HG02759 (cell line): ENCODE data around the gene CLRN3.

ENCODE experiments used
- ATAC-seq: cut with Tn5 transposase; IDR thresholded peaks from one replicate; pipeline ENCODE4 v1.9.1; 2021; ENCODE audit warnings: mild to moderate bottlenecking, moderate library complexity; ENCODE audit not compliant: unreplicated experiment

CLRN3 gene

DNA sequence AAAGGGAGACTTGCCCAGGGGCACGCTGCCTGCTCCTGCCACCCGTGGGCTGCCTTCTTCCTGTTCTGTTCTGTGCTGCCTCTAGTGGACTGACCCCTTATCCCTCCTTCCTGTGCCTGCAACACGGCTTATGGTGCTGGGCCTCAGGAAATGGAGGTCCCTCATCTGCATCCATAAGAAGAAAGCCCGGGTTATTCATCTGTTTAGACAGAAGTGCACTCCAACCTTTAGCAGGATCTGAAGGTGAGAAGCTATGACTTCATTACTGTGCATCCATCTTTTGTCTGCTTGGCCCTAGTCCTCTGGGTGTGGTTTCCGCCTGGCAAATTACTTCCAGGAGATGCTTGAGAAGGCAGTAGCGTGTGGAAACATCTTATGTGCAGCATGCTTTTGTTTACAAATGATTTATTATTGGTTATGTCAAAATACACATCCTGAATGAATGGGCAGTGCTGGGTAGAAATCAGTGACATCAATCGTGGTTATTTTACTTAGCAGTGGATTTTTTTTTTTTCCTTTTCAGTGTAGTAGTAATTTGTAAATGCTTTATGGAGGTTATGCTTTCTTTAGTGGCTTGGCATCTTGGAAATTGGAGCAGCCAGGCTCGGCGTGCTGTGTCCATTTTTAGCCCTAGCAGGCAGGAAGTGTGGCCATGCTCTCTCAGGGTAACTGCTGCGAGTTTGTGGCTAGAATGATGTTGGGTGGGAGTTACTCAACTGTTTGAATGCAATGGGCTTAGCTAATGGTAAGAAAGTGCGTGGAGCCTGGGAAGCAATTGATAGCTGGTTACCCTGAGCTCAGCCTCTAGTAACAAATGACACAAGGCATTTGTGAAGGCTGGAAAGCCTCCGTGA, 26.9 kb upstream of the CLRN3 start:
- peak; percentile 52 for ATAC-seq

DNA sequence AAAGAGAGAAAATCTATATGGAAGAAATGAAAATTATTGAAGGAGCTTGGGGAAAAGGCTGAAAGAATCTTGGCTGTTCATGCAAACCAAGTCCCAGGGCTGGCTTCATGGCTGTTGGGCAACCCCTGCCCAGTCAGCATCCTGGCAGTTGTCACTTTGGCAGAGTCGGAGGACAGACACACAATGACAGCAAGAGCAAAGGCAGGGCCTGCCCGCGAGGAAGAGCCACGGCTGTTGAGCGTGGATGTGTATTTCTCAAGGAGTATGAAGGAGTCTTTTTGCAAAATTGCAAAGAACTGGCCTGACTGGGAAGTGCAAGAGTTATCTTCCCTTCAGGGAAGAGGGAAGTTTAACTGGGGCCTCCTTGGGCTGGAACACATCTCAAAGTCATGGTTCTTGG, 25.8 kb upstream of the CLRN3 start:
- no peak for ATAC-seq

- ATAC-seq, result no peak
These were observed 24.1 kb upstream of the CLRN3 start for GRCh38 chr10:127916826-127917225.

GRCh38 chr10:127915324-127915723, 22.6 kb upstream of the CLRN3 start:
- no peak for ATAC-seq

DNA sequence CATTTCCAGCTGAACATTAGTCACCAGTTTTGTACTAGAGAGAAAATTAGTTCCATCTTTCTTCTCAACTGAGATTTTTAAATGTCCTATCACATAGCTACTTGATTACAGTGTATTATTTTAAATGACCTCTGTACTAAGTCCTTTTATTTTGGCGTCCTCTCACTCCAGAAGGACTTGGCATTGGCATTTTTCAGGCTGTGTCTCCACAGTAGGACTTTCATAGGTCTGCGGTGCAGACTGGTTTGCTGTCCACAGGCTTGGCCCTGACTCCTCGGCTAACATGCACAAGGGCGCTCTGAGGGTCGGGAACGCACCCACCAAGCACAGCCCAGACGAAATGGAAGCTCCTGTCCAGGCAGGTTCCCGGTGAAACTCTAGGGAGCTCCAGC, 20.6 kb upstream of the CLRN3 start:
- ATAC-seq, result no peak

DNA sequence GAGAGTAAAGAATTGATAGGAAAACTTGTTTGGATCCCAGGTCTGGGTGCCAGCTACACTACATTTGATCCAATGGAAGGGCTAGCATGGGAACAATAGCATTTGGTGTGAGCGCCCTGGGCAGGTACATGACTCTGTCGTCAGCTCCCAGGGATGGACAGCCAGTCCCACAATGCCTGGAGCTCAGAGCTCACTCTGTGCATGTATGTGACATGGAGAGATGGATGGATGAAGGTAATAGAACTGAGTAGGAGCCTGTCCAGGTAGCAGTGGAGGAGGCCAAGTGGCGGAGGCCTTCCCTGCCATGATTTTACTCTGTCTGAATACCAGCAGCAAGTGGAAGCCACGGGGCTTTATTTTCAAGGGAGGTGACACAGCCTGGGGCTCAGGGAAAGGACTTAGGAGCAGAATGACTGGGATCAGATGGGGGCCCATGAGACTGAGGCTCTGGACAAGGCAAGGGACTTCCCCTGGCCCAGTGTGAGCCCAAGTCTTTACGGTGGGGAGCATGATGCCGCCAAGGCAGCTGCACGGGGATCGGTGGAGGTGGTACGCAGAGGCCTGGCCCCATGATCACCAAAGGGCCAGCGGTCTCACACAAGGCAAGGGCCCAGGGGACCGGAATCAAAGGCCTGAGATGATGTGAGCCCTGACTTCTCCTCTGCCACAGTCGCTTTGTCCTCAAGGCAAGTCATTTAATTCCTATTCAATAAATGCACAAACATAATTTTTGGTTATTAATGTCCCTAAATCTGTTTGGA, 20.0 kb upstream of the CLRN3 start:
- ATAC-seq, result no peak

DNA sequence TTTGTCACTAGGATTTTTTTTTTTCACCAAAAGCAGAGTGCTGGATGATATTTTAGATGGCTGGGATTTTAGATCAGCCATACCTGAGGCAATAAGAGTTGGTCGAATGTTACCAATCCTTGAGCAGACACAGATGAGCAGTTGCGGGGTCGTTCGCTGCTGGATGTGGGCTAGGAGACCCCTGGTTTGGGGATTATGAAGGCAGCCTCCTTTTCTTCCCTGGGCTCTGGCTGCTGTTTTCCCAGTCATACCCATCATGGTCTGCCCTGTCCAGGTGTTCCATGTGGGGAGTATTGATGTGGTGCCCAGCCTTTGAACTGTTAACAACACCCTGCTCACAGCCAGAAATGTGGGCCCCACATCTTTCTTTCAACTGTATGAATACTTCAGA, 19.1 kb upstream of the CLRN3 start:
- no peak for ATAC-seq

DNA sequence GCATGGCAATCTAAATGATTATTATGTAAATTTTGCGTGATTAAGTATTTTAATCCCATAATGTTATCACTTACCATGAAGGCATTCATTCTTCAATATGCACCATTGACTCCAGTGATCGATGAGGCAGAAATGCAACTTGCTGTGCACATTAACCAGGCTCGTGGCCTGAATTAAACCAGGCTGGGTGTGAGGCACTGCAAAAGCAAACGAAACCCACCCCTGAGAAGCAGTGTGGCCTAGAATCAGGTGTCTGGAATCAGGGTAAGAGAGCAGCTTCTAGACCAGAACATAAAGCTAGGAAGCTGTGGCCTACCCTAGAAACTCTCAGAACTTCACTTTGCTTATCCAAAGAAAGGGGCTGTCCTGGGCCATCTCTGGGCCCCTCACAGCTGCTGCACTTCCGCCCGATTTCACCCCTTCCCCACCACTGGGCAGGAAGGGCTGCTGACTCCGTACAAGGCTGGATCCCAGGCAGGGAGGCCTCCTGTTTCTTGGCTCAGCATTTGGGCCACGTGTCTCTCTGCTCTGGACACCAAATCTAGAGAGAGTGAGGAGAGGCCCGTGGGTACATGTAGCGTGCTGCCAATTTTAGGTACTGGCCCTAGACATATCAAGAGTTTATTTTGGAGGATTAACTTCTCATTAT, 18.6 kb upstream of the CLRN3 start:
- no peak for ATAC-seq

DNA sequence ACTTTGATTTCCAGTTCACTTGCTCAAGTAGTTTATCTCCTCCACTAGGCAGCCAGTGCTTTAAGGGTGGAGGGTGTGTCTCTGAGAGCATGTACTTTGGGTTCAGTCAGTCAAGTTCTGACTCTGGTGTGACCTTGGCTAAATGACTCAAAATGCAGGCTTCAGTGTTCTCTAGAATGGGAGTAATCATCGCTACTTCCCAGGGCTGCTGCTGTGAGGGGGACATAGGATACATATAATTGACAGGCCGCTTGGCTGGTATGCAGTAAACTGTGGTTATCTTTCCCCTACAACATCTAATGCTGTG, 17.7 kb upstream of the CLRN3 start:
- ATAC-seq, result no peak

DNA sequence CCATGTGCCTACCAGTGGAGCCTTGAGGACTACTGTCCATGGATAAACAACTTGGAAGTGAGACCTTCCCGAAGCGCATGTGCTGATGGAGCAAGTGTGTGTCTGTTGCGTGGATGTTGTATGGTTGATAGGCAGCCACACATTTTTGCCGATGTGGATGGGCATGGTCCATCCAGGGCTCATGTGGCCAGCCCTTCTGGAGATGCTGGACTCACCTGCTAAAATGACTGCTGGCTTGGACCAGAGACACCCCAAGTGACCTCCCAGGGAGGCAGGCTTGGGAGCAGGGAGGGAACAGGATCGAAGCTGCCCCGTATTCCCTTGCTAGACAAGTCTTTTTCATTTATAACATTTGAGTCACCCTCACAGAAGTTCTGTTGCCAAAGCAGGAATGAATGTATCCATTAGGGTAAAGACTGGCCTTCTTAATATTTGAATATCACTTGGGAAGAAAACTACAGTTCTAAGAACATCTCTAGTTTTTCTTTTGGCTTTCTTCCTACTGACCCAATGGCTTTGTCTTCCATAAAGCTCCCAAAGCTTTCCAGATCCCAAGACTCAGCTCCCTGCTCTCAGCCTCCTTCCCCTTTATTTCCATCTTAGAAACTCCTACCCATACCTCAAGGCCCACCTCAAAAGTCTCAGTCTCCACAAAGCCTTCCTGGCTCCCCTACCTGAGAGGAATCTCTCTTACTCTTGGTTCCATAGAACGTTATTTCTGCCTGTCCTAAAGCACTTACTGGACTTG, 17.1 kb upstream of the CLRN3 start:
- no peak for ATAC-seq

GRCh38 chr10:127908959-127909267, 16.2 kb upstream of the CLRN3 start:
- ATAC-seq, result no peak

DNA sequence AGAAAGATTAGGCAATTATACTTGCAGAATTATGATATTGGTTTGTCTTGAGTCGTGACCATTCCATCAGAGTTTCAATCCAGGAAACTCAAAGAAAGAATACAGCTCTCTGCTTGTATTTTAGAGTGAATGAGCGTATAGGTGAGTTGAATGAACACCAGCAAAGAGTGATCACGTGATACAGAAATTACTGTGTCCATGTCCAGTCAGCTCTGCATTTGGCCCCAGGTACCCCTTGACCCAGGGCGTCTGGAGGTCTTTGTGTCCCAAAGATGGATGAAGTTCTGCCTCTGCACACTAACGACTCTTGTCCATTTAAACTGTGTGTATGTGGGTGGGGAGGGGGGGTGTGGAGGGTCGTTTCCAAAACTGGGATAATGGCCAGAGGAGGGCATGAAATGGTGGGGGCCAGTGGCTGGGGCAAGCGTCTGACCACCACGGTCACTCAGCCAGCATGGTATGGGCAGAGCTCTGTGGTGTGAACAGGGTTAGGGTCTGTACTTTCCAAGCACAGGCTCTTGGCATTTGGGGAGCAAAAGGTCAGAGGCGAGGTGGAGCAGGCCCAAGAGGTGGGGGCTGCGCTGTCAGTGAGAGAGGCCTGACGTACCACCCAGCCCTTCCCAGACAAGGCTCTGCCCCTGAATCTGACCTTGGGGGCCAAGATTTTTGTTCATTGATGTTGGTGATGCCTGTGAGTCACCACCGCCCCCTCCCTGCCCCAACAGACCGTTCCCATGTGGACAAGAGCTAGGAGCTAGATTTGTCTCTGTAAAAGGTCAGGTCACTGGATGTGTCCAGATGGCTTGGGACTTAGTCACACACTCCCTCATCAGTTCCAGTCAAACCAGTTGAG, 15.6 kb upstream of the CLRN3 start:
- ATAC-seq, result no peak

DNA sequence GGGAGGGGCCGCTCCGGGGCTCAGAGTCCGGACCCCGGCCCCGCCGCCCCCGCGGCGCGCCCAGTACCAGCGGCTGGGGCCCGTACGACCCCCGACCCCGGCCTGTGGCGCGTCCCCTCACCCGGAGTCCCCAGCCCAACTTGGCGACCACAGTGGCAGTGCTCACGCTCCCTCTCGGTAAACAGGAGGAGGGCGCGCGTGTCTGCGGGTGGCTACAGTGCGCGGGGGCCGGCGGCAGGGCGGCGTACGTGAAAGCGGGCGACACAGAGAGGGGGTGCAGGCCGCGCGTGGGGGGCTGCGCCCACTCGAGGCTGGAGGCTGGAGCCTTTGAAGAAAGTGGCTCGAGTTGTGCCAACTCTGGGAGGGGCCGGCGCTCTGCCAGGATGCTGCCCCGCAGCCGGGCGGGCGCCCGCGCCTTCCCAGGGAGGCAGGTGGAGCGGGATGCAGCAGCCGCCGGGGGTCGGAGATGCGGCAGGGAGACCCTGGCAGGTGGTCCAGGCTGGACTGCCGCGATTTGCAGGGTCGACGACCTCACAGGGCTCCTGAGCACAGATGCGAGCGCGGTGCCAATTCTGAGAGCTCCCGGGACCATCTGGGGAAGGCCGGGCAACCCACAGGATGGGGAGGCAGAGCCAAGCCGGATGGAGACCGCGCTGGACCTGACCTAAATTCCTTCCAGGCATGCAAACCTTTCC, 14.8 kb upstream of the CLRN3 start:
- no peak for ATAC-seq

- ATAC-seq, result peak; percentile 98
These were observed 14.0 kb upstream of the CLRN3 start, which contains the start of gene PTPRE for GRCh38 chr10:127906548-127907377. Gene PTPRE (plus strand): TSS chr10:127907103. CDS start chr10:128040882, 133,779 bp downstream.

- ATAC-seq, result no peak
These were observed 13.1 kb upstream of the CLRN3 start for GRCh38 chr10:127905848-127906261.

DNA sequence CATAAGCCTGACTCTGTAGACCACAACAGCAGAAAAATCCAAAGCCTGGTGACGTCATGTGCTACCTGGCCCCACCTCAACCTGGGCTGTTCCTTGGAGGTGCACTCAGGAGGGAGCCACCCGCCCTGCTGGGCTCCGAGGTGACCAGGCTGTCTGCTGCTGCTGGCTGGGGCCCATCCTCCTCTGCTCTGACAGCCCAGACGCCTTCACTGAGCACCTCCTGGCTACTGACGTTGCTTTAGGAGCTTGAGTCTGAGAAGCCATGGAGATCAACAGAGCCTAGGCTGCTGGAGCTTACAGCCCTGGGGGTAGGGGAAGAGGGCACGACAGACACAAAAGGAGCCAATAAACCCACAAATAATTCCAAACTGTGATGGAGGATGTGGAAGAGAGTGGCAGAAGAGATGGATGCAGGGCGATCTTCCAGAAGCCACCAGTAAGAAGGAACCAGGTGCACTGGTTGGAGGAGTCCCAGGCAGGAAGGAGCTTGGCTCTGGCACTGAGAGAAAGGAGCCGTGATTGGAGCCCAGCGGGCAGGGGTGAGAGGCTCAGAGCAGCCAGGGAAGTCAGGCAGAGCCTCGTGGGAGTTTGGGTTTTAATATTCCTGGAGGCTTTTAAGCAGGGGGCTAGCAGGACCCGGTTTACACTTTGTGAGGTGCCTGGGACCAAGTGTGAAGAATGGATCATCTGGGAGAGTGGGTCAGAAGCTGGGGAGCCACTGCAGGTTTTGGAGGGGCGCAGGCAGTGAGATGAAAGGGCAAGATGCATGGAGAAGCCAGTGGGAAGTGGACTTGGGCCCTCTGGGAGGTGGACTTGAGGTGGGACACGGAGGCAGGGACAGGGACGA, 12.5 kb upstream of the CLRN3 start:
- ATAC-seq, result no peak

DNA sequence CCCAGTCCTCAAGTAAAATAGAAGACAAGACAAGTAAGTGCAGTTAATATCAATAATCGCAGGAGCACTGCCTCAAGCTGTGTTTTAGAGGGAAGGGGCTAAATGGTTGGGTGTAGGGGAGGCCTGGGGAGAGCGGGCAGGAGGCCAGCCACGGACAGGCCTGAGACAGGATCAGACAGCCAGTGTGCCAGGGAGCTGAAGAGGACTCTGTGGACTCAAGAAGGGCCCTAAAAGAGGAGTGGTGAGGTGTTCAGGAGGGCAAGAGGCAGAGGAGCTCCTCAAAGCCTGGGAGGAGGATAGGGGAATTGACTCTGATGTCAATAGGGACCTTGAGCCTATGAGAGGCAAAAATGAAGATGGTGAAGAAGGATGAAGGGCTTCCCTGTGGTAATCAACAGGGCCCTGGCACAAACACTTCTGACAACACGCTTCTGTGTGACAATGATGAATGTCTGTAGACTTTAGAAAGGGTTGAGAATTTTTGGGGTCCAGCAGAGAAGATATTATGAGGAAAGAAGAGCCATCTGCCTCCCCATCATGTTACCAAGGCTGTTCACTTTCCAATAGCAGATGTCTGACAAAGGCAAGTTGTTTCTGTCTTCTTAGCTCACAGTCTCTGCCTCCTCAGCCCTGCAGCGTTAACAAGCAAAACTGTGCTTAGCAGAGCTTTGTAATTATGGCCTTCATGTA, 11.7 kb upstream of the CLRN3 start:
- ATAC-seq, result no peak
